NCI-H2029 treated with DMSO at 0.1 percent for 48 hours (cell line): ENCODE measurements around the gene TCERG1L.
A peak's percentile ranks its signal among the peaks of the same experiment; 100 is the strongest.
"Not testable (repeated sequence)": the region's sequence is repeated elsewhere in the genome, so short reads cannot be mapped to it uniquely, and the experiment has no call there.

Experiments used
- DNase-seq: peaks from one replicate; lab custom pipeline; 2025; lab: John Stamatoyannopoulos, UW

Gene TCERG1L

DNA sequence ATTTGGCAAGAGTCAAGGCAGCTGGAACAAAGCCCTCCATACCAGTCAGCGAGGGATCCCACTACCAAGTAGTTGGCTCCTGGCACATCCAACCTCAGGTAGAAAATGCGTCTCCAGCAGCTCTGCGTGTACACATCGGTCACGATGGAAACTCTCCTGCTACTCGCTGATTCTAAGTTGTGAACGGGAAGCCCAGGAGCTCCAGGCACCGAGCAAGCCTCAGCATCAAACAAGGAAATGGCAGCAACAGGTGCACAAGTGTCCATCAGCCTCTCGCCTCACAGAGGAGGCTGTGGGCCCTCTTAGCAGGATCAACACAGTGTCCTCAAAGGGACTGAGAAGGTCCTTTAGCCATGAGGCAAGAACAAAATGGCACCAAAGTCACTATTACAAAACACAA, 127.0 kb downstream of the TCERG1L start:
- DNase-seq, result peak; percentile 13

DNA sequence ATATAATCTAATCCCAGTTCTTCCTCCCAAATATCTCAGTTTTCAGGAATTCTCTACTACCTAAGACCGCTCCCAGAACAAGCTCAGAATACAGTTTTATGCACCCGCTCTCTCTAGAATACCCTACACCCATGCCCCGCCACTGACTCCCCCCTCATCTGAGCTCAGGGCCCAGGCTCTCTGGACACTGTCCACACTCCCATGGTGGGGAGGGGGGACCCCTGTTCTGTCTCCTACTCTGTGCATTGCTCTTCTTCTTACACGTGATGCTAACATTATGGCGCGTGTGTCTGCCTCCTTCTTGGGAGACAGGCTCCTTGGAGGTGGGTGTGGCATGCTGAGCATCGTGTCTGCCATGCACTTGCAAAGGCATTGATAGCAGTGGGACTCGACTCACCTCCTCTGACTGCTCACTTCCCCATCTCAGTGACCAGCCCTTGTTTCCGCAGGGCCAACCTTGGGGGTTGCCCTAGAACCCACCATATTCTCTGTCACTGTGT, 127.9 kb downstream of the TCERG1L start:
- DNase-seq, result no peak

DNA sequence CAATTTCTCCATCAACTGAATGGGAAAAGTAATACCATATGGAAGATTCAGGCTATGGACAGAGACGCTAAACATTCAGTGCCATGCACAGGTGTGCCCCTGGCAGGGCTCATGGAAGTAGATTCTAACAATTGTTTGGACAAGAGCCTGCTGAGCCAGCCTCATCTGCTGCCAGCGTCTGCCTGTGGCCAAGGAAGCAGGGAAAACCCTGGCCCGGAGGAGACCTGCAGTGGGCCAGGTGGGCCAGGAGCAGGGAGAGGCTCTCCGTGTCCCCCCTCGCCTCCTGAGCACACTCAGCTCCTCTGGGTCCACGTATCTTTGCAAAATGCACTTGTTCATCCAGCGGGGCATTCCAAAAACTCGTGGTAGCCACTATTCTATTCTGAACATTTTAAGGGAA, 130.1 kb downstream of the TCERG1L start:
- DNase-seq, result no peak

DNA sequence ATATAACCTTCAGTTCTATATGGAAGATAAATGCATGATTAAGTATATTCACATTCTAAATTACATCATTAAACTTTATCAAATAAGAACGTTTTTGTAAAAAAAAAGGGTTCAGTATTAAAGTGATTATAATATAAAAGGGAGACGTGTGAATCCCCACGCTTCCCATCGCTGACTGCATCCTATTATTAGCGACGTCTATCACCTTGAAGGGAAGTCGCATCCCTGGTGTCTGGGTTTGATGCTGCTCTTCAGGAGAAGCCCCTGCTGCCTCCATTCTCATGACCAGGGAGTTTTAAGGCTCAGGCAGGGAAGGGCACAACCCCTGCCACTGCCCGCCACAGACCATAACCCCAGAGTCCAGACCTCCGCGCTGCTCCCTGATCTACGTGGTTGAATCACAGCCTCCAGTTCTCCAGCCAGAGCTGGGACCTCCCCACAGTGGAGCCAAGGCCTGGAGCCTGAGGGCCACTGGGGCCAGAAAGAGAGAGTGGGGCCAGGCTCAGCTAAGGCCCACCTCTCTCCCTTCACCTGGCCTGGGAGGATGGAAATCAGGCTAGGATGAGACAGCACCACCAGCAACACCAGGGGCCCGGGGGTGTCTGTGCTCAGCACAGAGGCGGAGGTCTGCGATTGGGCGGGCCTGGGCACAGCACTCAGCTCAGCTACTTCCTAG, 130.6 kb downstream of the TCERG1L start:
- no peak for DNase-seq

DNA sequence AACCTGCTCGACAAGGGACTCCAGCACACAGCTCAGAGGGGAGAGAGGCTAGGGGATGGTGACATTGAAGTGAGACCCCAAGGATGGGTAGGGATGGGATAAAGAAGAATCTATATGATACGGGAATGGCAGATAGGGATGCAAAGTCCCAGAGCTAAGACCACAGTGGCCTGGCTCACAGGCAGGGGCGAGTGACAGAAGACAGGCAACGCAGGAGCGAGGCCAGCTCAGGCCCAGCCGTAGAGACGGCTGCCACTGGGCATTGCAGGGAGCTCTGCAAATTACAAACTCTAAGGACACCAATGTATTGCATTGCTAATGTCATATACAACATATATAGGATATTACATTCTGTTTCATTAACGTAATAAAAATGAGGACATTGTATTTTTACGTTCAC, 131.4 kb downstream of the TCERG1L start:
- no peak for DNase-seq

DNA sequence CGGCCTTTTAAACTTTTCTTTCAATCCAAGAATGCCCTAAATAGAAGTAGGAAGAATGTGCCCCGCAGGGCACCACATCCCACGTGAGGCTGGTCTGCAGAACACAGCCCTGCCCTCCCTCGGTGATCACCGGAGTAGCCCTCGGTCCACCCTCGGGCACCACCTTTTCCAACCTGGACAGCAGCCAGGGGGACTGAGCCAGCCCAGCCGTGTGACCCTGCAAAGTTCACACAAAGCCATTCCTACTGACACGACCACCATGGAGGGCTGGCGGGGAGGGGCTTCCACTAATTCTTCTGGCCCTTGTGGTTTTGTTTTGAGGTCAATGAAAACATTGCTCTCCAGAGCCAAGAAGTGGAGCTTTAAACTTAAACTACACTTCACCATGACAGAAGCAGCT, 132.2 kb downstream of the TCERG1L start:
- DNase-seq, result no peak

DNA sequence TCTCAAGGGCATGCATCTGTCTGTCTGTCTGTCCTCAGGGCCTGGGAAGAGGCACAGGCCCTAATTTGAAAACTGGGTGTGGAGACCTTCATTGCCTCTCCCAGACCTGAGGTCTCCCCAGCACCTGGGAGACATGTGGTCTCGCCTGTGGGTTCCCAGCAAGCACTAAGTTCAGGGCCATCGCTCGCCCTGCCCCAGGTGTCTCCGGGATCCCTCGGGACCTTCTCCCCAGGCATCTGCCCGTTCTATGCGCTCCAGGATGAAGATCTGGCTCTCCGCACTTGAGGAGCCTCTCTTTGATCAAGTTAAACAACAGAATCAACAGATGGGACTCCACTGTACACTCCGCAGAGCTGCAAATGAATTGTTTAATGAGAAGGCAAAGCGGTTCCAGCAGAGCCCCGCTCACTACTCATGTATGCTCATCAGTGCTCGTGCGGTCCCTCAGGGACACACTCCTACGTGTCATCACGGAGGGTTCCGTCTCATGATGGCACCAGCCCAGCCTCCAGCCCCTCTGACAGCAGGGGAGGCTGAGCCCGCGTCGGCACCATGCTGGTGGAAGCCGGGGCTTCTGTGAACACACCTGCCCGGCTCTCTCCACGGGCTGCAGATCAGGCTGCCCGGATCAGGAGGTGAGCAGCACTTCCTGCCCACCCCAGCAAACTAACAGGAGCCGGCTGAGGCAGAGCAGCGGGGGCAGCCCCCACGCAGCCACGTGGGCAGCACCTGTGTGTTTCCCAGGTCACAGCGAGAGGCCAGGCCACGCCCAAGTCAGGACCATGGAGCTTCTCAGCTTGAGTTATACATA, 132.8 kb downstream of the TCERG1L start:
- DNase-seq, result no peak

DNA sequence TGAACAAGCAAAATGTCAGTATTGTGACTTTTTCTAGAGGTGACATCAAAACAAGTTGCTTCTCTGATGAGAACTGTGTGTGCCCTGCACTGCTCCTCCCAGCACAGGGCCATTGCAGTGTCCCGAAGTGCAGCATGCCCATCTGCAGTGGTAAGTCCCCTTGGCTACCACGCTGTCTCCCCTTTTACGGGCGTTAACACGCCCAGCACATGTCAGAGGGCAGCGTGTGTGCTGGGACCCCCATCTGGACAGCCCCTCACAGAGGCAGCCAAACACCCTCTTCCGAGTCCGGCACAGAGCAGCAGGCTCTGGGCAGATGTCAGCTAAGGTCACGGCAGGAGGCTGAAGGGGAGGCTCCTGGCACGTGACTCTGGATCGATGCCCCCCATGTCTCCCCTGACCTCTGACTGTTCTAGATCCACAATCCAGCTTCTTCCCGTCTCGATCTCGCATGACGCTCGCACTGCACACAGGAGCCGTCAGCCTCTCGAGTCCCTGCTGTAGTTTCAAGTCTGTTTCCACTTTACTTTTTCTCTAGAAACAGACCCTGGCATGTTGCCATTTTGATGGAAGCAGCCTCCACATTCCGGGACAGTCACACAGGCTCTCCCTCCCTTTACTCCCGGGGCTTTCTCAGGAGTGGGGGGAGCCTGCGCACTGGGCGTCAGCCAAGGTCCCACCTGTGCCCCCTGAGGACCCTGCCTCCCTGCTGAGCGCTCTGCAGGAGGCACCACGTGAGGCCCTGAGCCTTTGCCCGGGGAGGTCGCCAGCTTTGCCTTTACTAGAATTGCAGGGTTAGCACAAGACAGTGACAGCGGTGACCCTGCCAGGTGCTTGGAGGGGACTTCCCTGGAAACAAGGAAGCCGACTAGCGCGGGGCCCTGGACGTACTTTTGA, 133.8 kb downstream of the TCERG1L start:
- DNase-seq, result no peak

DNA sequence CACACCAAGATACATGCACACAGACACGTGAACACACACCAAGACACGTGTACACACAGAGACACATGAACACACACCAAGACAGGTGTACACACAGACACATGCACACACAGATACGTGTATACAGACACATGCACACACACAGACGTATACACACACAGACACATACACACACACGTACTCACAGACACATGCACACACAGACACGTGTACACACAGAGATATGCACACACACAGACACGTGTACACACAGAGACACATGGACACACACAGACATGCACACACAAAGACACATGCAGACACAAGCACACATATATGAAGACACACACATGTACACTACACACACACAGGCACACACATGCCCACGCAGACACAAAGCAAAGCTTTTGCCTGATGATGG, 134.6 kb downstream of the TCERG1L start:
- no peak for DNase-seq

DNA sequence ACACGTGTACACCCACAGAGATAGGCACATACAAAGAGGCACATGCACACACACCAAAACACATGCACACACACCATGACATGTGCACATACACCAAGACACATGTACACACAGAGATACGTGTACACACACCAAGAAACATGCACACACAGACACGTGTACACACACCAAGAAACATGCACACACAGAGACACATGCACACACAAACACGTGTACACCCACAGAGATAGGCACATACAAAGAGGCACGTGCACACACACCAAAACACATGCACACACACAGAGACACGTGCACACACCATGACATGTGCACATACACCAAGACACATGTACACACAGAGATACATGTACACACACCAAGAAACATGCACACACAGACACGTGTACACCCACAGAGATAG, 135.2 kb downstream of the TCERG1L start:
- DNase-seq, result not testable (repeated sequence)

DNA sequence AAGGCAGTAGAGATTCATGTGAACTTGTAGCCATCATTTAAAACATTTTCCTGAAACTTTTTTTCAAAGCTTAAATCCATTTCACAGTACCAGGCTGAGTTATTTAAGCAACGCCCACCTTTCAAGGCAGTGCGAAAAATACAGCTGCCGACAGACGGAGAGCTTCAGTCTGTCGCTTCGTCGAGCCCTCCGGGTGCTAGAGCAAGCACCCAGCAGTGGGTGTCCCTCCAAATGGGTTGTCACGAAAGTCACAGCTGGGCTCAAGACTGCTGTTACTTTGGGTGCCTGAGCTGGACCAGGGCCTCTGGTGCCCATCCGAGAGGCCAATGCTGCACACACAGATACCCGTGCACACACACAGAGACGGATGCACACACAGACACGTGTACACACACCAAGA, 135.6 kb downstream of the TCERG1L start:
- DNase-seq, result no peak

DNA sequence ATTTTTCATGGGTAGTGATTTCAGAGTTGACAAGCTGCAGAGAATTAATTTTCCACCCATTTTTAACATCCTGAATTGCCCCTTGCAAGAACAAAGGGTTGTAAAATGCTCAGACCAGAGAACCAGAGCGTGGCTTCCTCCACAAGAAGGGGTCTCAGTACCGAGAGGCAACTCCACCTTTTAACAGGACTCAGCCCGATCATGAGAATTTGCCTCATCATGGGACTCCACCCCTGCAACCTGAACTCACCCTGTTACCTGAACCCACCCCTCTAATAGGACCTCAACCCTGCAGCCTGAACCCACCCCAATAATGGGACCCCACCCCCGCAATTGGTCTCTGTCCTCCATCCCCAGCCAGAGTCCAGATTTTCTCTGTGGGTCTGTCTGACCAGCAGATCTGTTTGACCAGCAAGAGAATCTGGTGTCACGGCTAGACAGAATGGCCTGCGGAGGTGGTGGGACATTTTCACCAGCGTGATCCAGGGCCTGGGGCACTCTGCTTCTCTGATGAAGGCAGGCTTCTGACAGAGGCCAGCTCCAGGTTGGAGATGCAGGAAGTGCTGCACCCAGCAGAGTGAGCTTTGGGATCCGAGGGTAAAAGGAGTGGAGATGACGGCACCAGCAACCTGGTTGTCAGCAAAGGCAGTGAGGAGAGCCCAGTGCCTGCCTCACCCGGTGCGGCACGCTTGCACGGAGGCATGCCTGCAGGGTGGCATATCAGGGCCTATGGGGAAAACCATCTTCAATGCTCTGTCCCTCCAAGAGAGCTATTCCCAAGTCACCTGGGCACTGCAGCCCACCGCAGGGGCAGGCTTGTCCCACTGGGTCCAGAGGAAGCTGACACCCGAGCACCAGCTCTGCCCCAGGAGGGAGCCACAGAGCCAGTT, 136.6 kb downstream of the TCERG1L start:
- DNase-seq, result no peak

DNA sequence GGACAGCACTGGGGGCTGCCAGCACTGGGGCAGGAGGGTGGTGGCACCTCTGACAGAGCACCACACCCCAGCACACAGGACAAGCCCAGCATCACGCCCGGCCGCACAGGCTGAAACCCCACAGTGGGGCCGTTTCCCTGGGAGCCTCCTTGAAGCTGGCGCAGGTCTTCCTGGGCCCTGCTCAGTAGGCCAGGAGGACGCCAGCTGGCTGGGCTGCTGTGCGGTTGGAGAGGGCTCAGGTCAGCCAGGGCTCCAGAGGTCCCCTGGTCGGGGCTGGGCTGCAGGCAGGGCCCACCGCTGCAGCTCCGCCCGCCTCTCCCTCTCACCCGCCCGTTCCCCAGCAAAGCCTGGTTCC, 137.3 kb downstream of the TCERG1L start:
- DNase-seq, result no peak

DNA sequence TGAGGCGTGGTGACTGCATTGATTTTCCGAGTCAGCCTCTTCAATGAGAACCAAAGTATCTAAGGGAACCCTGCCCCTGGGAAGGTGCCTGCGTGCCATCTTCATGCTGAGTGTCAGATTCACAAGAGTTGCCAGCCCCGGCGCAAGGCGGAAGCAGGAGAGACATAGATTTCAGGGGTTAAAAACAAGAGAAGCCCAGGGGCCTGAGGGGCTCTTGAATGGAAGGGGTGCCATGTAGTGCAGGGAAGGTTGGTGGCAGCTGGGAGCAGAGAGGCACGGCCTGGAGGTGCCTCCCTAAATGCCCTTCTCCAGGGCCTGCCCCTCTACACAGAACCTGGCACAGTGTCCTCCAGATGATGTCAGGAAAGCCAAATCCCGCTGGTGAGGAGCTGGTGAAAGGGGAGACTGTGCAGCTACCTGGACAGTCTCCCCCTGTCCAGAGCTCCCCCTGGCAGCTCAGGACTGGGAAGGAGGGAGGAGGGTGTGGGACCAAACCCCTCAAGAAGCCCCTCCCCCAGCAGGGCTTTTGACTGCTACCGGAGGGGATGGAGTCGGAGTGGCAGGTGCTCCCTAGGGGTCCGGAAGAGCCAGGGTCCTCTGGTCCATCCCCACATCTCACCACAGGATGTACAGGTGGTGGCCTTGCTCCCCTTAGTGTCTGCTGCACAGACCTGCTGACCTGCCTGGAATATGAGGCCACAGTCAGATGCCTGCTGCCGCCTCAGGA, 137.9 kb downstream of the TCERG1L start:
- DNase-seq, result no peak

DNA sequence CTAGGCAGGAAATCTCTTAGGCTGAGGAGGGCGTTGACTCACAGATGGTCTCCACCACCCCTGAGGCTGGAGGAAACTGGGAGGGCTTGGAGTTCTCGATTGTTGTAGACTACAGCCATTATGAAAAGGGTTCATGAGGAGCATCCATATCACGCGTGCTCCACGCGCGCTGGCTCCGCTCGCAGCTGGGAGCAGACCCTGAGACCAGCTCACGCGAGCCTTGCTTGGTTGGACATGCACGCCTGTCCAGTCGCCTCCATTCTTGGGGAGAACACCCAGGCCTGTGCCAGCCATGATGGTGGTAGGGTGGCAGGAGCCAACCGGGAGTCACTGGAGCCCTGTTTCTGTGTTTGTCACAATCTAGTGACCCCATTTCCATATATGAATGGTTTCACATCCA, 139.1 kb downstream of the TCERG1L start:
- DNase-seq, result no peak

DNA sequence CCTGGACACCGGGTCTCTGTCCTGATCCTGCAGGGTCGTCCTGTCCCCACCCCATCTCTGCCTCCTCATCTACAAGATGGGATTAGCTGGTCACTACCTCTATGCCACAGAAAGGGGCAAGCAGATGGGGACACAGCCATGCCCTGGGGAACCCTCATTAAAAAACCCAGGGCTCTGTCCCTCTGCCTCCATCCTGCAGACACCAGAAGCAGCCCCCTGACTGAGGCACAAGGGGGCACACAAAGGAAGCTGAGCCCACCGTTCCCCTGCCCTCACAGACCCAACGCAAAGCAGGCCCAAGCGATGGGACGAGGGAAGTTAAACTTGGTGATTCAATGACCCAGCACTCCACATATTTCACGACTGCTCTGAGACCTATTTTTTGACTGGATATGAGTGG, 142.4 kb downstream of the TCERG1L start:
- DNase-seq, result no peak

DNA sequence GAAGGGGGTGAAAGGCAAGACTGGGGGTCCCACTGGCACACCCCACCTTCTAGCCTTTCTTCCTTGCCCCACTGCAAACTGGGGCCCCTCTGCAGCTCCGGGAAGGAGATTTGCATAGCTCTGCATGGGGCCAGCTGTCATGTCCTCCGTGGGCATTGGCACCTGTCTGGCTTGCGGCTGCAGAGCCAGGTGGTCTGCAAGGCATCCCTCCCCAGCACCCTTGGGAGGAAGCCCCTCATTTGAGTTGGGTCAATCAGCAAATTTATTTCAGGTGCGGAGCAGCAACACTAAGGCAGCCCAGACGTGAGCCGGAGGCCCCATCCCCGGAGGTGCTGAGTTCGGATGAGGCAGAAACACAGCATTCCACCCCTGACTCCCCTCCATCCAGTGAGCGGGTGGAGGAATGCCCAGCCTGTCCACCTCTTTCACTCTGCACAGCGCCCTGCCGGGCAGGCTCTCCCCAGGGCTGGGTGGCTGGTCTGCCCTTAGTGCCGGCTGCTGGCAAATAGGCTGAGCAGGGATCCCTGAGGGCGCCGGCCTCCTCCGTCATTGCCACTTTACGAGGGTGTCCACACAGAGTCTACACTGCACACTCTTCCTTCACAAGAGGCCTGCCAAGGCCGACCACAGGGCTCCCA, 143.2 kb downstream of the TCERG1L start:
- DNase-seq, result no peak

DNA sequence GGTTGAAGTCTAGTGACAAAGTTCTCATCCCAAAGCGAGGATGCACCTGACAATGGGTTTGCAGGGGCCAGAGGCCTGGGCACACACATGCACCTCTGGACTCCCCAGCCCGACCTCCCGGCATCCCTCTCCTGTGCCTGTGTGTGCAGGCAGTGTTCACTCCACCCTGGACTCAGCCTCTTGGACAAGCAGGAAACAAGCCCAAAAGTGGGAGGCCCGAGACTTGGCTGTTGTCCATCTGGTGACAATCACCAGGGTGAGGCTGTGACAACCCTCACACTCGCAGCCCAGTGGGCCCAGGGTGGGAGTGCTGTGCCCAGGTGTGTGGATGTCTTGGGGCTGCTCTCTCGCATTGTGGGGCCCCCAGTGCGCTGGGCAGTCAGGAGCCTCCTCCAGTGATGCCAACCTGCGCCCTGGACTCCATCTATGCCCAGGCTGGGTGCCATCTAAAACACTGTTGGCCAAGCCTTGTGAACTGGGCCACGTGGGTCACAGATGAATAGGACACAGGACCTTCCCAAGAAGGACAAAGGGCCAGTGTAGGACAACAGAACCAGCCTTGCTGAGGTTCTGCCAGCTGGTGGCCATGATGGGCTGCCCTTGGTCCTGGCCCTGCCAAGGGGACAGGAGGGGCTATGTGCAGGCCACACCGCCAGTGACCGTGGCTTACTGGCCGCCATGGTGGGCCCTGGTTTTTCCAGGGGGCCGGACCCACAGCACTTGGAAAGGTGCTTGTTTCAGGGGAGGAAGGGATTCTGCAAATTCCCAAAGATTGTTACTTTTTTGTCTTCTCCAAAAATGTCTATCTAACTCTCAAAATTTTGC, 144.3 kb downstream of the TCERG1L start:
- DNase-seq, result no peak

DNA sequence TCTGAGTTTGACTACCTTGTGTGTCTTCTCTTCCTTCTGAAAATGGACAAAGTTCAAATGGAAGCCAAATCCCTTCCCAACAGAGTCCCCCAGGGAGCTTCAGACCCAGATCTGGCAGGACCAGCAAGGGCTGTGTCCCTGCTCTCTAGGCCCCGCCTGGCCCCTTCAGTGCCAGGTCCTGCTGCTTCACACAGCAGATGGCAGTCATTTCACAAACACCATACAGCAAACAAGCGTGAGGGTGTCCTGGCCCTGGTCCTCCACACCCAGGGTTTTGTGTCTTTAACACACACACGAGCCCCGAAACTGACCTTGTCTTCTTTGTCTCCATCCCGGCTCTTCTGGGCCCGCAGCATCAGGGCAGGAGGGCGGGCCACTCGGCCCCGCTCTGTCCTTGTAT, 145.0 kb downstream of the TCERG1L start:
- DNase-seq, result no peak

DNA sequence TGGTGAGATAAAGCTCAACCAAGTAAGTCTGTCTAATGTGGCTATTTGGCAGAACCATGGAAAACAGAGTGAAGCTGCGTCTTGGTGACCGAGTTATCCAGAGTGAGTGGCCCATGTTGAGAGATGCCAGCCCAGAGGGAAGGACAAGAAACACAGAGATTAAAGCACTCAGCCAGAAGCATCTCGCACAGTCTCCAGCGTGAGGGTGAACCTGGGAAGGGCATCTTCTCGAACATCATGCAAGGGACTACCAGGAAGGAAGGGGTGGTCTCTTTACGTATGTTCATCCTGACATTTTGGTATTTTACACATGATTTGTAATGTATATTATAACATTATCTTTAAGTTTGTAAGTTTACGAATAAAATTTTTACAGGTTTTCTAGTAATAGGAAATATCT, 146.4 kb downstream of the TCERG1L start:
- DNase-seq, result no peak
